Fibroblast of lung (primary cell): Measurements from ENCODE around the gene APOA4. TPM values are rescaled to one million over a fixed set of nuclear protein-coding genes. Genes with fewer than 3 reads are reported as not detected.

Source experiments
- DNase-seq, 2 donors: peaks; one replicate each; pipeline versions ENCODE4 v3.0.0 to v3.0.0-alpha.2; 2010; ENCODE audit warnings: low read depth in 2 of 2
- H2AFZ ChIP-seq: 2 replicates; pipeline ENCODE4 v1.5.1; 2012; ENCODE audit warnings: low read length, control low read depth, inconsistent platforms
- H3K27ac ChIP-seq: 2 replicates; pipeline ENCODE4 v1.5.1; 2011; ENCODE audit warnings: low read length, control low read depth; ENCODE audit not compliant: insufficient read depth
- H3K27me3 ChIP-seq: 2 replicates; pipeline ENCODE4 v1.5.1; 2011; ENCODE audit warnings: mild to moderate bottlenecking, low read length; ENCODE audit not compliant: control insufficient read depth, insufficient read depth
- H3K36me3 ChIP-seq: 2 replicates; pipeline ENCODE4 v1.5.1; 2011; ENCODE audit warnings: low read length; ENCODE audit not compliant: control insufficient read depth, insufficient read depth
- H3K4me1 ChIP-seq: 2 replicates; pipeline ENCODE4 v1.5.1; 2011; ENCODE audit warnings: low read length; ENCODE audit not compliant: control insufficient read depth, insufficient read depth; ENCODE audit errors: extremely low read depth
- H3K4me2 ChIP-seq: 2 replicates; pipeline ENCODE4 v1.5.1; 2011; ENCODE audit warnings: low read length, control low read depth; ENCODE audit not compliant: insufficient read depth; ENCODE audit errors: extremely low read depth
- H3K4me3 ChIP-seq, 4 experiments: fragments of 200-600 bp in 1 of 4; sonication (generic) in 1 of 4; replicated peaks in 1 of 4; 2 replicates each; pipeline ENCODE4 v1.5.1; 2011 to 2016; ENCODE audit warnings: low read length in 4 of 4, low read depth in 3 of 4, mild to moderate bottlenecking in 3 of 4, control low read depth in 2 of 4, inconsistent platforms in 1 of 4, mixed read lengths in 1 of 4; ENCODE audit not compliant: insufficient read depth in 1 of 4; ENCODE audit errors: control extremely low read depth in 1 of 4
- H3K79me2 ChIP-seq: 2 replicates; pipeline ENCODE4 v1.5.1; 2012; ENCODE audit warnings: mild to moderate bottlenecking, low read length, inconsistent platforms; ENCODE audit not compliant: control insufficient read depth, insufficient read depth
- H3K9ac ChIP-seq: 2 replicates; pipeline ENCODE4 v1.5.1; 2011; ENCODE audit warnings: mild to moderate bottlenecking, low read length, control low read depth; ENCODE audit not compliant: insufficient read depth
- H3K9me3 ChIP-seq: 2 replicates; pipeline ENCODE4 v1.5.1; 2012; ENCODE audit warnings: low read depth, low read length; ENCODE audit not compliant: control insufficient read depth, insufficient read depth
- H4K20me1 ChIP-seq: 2 replicates; pipeline ENCODE4 v1.5.1; 2011; ENCODE audit warnings: low read length; ENCODE audit not compliant: control insufficient read depth, insufficient read depth; ENCODE audit errors: extremely low read depth
- CTCF ChIP-seq, 2 donors: IDR thresholded peaks in 1 of 2; conservative IDR thresholded peaks in 1 of 2; 1 replicate in 1 of 2; 2 replicates in 1 of 2; pipeline ENCODE4 v1.5.1; 2011 to 2012; ENCODE audit warnings: low read length in 2 of 2, control low read depth in 1 of 2, inconsistent platforms in 1 of 2, low read depth in 1 of 2, mild to moderate bottlenecking in 1 of 2
- EZH2 ChIP-seq: IDR thresholded peaks from 2 replicates; pipeline ENCODE4 v1.5.1; 2012; ENCODE audit warnings: low read length, control low read depth, mild to moderate bottlenecking; ENCODE audit errors: missing control alignments
- polyA plus RNA-seq, 2 donors: library from polyadenylated mRNA; depleted of rRNA in 1 of 2; stranded (reverse) in 1 of 2; unstranded in 1 of 2; fragments of >200 nt; gene quantifications; 2 replicates each; pipeline ENCODE4 v1.2.1, GENCODE V29; 2011 to 2012; ENCODE audit warnings: missing spikeins in 1 of 2
- total RNA-seq: library from RNA; depleted of rRNA; stranded (reverse); fragments of >200 nt; gene quantifications from 2 replicates; pipeline ENCODE4 v1.2.1, GENCODE V29; 2014

The APOA4 gene
- total and polyA plus RNA-seq, 2 donors (not counting 1 experiment from before 2014, with no cell fraction given) = not detected

DNA sequence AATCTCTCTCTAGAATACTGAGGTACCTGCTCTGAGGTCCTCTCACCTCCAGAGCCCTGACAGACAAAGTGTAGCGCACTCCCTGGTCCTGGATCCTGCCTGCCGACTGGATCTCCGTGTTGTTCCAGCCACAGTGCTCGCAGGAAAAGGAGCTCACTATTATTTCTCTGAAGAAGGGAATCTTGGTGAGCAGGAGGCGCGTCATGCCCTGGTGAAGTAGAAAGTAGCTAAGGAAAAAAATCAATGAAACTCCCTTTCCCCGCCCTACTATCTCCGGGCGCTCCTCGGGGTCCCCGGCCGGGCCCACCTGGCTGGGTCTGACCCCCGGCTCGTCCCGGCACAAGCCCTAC is 35.7 kb downstream of the APOA4 start:
- Histone ChIP-seq H3K4me3 (peak overlapping the region; percentile 68 to 90 (median 80)), H4K20me1 (no peaks in the 10 kb centered on the region), H3K4me2 (peak overlapping the region; percentile 87), H3K9me3 (no peaks in the 10 kb centered on the region), H3K27me3 (no peaks in the 10 kb centered on the region), H3K36me3 (peaks cover 18% of the 10 kb centered on the region), H2AFZ (peak overlapping the region; percentile 46), H3K4me1 (peaks cover 3% of the 10 kb centered on the region), H3K9ac (peak overlapping the region; percentile 83), H3K79me2 (peaks cover 11% of the 10 kb centered on the region), H3K27ac (peak overlapping the region; percentile 85)
- DNase-seq = no peak
- TF ChIP-seq CTCF (conservative IDR thresholded peaks at IDR 0.05 in 1 of 2, IDR thresholded peaks at IDR 0.05 in 1 of 2; ENCODE audit: low read depth in 1 of 2, low read length in 2 of 2) (no peak), EZH2 (no peak)

DNA sequence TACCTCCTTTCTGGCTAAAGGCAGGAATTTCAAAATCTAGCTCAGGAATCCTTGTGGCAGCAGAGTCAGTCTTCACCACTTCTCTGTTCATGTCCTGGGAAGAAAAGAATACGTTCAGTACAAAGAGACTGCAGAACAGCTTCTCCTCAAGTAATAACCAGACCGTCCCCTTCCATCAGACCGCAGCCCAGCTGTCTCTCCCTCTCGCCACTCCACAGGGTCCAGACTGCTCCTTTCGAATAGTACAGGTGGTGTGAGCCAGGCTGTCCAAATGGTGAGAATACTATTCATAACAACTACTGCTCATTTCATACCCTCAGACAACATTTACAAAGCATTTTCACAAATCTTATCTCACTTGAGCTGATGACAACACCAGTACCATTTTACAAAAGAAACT is 36.1 kb downstream of the APOA4 start:
- DNase-seq = no peak
- H3K9me3 ChIP-seq = no peaks in the 10 kb centered on the region
- H3K9ac ChIP-seq = peak overlapping the region; percentile 83
- no peaks in the 10 kb centered on the region for H4K20me1 ChIP-seq
- no peaks in the 10 kb centered on the region for H3K27me3 ChIP-seq
- peak overlapping the region; percentile 87 for H3K4me2 ChIP-seq
- peaks cover 21% of the 10 kb centered on the region for H3K36me3 ChIP-seq
- no peak overlapping the region for H2AFZ ChIP-seq
- H3K27ac ChIP-seq = peak overlapping the region; percentile 85
- H3K4me1 ChIP-seq = peaks cover 3% of the 10 kb centered on the region
- H3K4me3 ChIP-seq = peak overlapping the region; percentile 68 to 90 (median 80)
- H3K79me2 ChIP-seq = peaks cover 11% of the 10 kb centered on the region
- TF ChIP-seq CTCF (conservative IDR thresholded peaks at IDR 0.05 in 1 of 2, IDR thresholded peaks at IDR 0.05 in 1 of 2; ENCODE audit: low read depth in 1 of 2, low read length in 2 of 2) = no peak
- TF ChIP-seq EZH2 = no peak

DNA sequence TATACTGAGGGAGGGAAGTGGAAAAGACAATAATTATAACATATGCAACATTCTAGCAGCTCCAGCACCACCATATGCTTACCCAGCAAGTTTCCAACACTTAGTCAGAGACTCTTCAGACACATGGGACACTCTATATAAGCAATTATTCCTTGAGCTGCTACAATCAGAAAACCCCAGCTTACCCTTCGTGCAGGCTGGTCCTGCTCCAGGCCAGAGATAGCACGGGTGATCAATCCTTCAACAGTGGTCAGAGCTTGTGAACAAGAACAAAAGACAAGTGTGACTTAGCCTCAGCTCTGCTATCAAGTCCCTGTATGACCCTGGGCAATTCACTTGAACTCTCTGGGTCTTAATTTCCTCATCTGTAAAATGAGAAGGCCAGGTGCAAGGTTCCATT is 36.8 kb downstream of the APOA4 start:
- Histone ChIP-seq H2AFZ (no peak overlapping the region), H3K36me3 (peaks cover 21% of the 10 kb centered on the region), H3K79me2 (peaks cover 11% of the 10 kb centered on the region), H4K20me1 (no peaks in the 10 kb centered on the region), H3K9me3 (no peaks in the 10 kb centered on the region), H3K27ac (no peak overlapping the region), H3K4me1 (peaks cover 3% of the 10 kb centered on the region), H3K4me2 (no peak overlapping the region), H3K4me3 (no peak overlapping the region), H3K27me3 (no peaks in the 10 kb centered on the region), H3K9ac (no peak overlapping the region)
- no peak for TF ChIP-seq EZH2
- TF ChIP-seq CTCF (conservative IDR thresholded peaks at IDR 0.05 in 1 of 2, IDR thresholded peaks at IDR 0.05 in 1 of 2; ENCODE audit: low read depth in 1 of 2, low read length in 2 of 2) = no peak
- no peak for DNase-seq
